K562 (cell line): ENCODE measurements around the gene C11orf65. TPM values are rescaled to one million over a fixed set of nuclear protein-coding genes. Genes with fewer than 3 reads are reported as not detected.

ENCODE experiments used
- BRF1 ChIP-seq: IDR thresholded peaks from 3 replicates; pipeline ENCODE4 v1.6.1; 2011; ENCODE audit warnings: borderline replicate concordance, mild to moderate bottlenecking; ENCODE audit not compliant: insufficient read length; ENCODE audit errors: extremely low read depth
- CBX5 ChIP-seq: IDR thresholded peaks from 2 replicates; pipeline ENCODE4 v1.6.1; 2014; ENCODE audit warnings: low read depth, borderline replicate concordance
- CC2D1A ChIP-seq: fragments of 450-650 bp; IDR thresholded peaks from 2 replicates; pipeline ENCODE4 v1.6.1; 2017; ENCODE audit warnings: mild to moderate bottlenecking
- FOXA3 ChIP-seq, 2 experiments: fragments of 450-650 bp in 1 of 2; sonication (generic) in 1 of 2; formaldehyde crosslinking; IDR thresholded peaks in 1 of 2; conservative IDR thresholded peaks in 1 of 2; 2 replicates each; pipeline versions ENCODE4 v1.4.0 to v1.8.0; 2020 to 2022; ENCODE audit warnings: mild to moderate bottlenecking in 2 of 2, missing genetic modification reagents in 1 of 2
- KDM4B ChIP-seq, 2 experiments: fragments of 450-650 bp in 1 of 2; sonication (generic) in 1 of 2; IDR thresholded peaks; 2 replicates each; pipeline ENCODE4 v1.6.1; 2016 to 2017; ENCODE audit warnings: borderline replicate concordance in 2 of 2, antibody characterized with exemption in 1 of 2, low read depth in 1 of 2, mild to moderate bottlenecking in 1 of 2
- NCOA6 ChIP-seq: fragments of 450-650 bp; IDR thresholded peaks from 2 replicates; pipeline ENCODE4 v1.6.1; 2017; ENCODE audit warnings: mild to moderate bottlenecking
- PCBP1 ChIP-seq: fragments of 200-400 bp; formaldehyde crosslinking; IDR thresholded peaks from 2 replicates; pipeline ENCODE4 v1.6.1; 2018; ENCODE audit warnings: mild to moderate bottlenecking, low read depth, low read length; ENCODE audit not compliant: poor library complexity, severe bottlenecking
- POLR2G ChIP-seq: fragments of 200-400 bp; formaldehyde crosslinking; IDR thresholded peaks from 2 replicates; pipeline ENCODE4 v1.6.1; 2017; ENCODE audit warnings: low read depth, mild to moderate bottlenecking, antibody characterized with exemption, low read length, moderate library complexity
- POLR2H ChIP-seq: IDR thresholded peaks from 2 replicates; pipeline ENCODE4 v1.6.1; 2016; ENCODE audit warnings: missing genetic modification characterization, low read depth, mild to moderate bottlenecking, control low read depth, missing compliant biosample characterization, moderate library complexity
- STAT5B ChIP-seq: fragments of 250-450 bp; sonication (Bioruptor Pico); IDR thresholded peaks from 2 replicates; pipeline ENCODE4 v1.8.0; 2021; ENCODE audit warnings: mild to moderate bottlenecking, inconsistent platforms
- U2AF1 ChIP-seq: fragments of 200-400 bp; formaldehyde crosslinking; optimal IDR thresholded peaks from 2 replicates; pipeline ENCODE3; 2017; ENCODE audit warnings: mild to moderate bottlenecking, low read depth, low read length, moderate library complexity
- ZNF584 ChIP-seq: fragments of 200-800 bp; sonication (Bioruptor generic); IDR thresholded peaks from 2 replicates; pipeline ENCODE4 v1.6.1; 2016; ENCODE audit warnings: low read depth, mild to moderate bottlenecking, missing genetic modification characterization, missing compliant biosample characterization
- polyA plus RNA-seq, 8 experiments: library from polyadenylated mRNA; depleted of rRNA in 4 of 8; stranded (reverse) in 5 of 8; unstranded in 3 of 8; fragments of >200 nt; fragmentation: Nextera tagmentation in 2 of 8; fragmentation: Illumina TruSeq in 1 of 8; extraction: Ambion mirVana in 2 of 8; extraction: Trizol in 1 of 8; gene quantifications; 2 replicates each; pipeline versions ENCODE4 v1.2.1 to v1.2.3, GENCODE V29; 2011 to 2014; ENCODE audit warnings: inconsistent platforms in 1 of 8, missing spikeins in 1 of 8
- total RNA-seq, 7 experiments: library from RNA; depleted of rRNA in 6 of 7; stranded (reverse); fragments of >200 nt in 6 of 7; fragmentation: Illumina TruSeq in 2 of 7; extraction: Trizol in 2 of 7; gene quantifications; 2 replicates each; pipeline versions ENCODE4 v1.2.1 to v1.2.3, GENCODE V29; 2011 to 2021; ENCODE audit warnings: low replicate concordance in 1 of 7
- TF ChIP-seq, protein P1 (sequence below): fragments of 450-650 bp; formaldehyde crosslinking; IDR thresholded peaks from 2 replicates; pipeline ENCODE4 v1.4.0; 2022; ENCODE audit warnings: missing genetic modification characterization
- TF ChIP-seq, protein P2 (sequence below), 2 experiments: fragments of 450-650 bp; IDR thresholded peaks; 2 replicates each; pipeline ENCODE4 v1.6.1; 2016
- TF ChIP-seq, protein P3 (sequence below): sonication (generic); formaldehyde crosslinking; IDR thresholded peaks from 2 replicates; pipeline ENCODE4 v1.8.1; 2023; ENCODE audit warnings: mild to moderate bottlenecking, missing genetic modification reagents
- TF ChIP-seq, protein P4 (sequence below): sonication (generic); formaldehyde crosslinking; IDR thresholded peaks from 2 replicates; pipeline ENCODE4 v1.8.0; 2023; ENCODE audit warnings: missing genetic modification reagents, mild to moderate bottlenecking, borderline replicate concordance

The C11orf65 gene
- total and polyA plus RNA-seq, 9 of the 15 experiments (the other 6 are each of a cell fraction or from before 2014, with no cell fraction given) = 1.0 to 2.1 (median 1.2) TPM

DNA sequence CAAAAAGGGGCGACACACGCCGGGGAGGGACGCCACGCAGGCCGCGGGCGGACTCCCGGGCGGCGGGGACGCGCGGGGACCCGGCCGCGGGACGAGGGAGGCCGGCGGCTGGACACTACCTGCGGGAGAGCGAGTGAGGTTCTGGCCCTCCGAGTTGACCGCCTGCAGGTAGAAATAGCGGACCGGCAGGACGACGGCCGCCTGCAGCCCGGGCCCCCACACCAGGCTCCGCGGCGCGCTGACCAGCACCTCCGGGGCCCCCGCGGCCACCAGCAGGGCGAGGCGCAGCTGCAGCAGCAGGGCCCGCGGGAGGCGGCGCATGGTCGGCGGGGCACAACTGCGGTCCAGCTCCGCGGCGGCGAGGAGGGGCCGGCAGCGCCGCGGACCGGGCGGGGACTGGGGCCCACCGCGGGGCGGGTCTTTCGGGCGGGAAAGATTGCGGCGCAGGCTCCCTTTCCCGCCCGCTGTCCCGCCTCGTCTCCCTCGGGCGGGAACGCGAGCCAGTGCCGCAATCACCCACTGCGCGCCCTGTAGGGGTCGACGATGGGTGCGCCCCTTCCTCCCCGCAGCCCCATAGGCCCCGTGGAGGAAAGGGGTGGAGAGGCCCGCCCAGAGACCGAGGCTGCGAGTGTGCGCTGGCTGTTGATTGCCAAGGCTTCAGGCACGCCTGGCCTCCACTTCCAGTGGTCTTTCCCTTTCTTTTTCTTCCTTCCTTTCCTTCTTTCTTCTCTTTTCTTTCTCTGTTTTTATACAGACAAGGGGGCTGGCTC is 30.9 kb upstream of the C11orf65 start, which contains the start of gene POGLUT3 (continued):
- TF ChIP-seq, protein P1, sequence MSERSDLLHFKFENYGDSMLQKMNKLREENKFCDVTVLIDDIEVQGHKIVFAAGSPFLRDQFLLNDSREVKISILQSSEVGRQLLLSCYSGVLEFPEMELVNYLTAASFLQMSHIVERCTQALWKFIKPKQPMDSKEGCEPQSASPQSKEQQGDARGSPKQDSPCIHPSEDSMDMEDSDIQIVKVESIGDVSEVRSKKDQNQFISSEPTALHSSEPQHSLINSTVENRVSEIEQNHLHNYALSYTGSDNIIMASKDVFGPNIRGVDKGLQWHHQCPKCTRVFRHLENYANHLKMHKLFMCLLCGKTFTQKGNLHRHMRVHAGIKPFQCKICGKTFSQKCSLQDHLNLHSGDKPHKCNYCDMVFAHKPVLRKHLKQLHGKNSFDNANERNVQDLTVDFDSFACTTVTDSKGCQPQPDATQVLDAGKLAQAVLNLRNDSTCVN (CRISPR knock-in tag) = no peak
- TF ChIP-seq STAT5B (CRISPR knock-in tag) = no peak
- peak; percentile 96 for TF ChIP-seq POLR2G
- no peak for TF ChIP-seq NCOA6
- peak in 1 of 2 experiments; percentile 90; a peak in 2 of 4 replicates for TF ChIP-seq FOXA3 (CRISPR knock-in tag; conservative IDR thresholded peaks at IDR 0.05 in 1 of 2, IDR thresholded peaks at IDR 0.05 in 1 of 2)
- TF ChIP-seq PCBP1 = peak; percentile 92
- TF ChIP-seq CC2D1A = peak; percentile 79
- TF ChIP-seq ZNF584 (CRISPR knock-in tag) = no peak
- no peak for TF ChIP-seq BRF1
- TF ChIP-seq CBX5 = 0 out of 2 replicates have a peak, but pooled peaks have one; percentile 11
- peak; percentile 74 for TF ChIP-seq U2AF1
- TF ChIP-seq, protein P2, sequence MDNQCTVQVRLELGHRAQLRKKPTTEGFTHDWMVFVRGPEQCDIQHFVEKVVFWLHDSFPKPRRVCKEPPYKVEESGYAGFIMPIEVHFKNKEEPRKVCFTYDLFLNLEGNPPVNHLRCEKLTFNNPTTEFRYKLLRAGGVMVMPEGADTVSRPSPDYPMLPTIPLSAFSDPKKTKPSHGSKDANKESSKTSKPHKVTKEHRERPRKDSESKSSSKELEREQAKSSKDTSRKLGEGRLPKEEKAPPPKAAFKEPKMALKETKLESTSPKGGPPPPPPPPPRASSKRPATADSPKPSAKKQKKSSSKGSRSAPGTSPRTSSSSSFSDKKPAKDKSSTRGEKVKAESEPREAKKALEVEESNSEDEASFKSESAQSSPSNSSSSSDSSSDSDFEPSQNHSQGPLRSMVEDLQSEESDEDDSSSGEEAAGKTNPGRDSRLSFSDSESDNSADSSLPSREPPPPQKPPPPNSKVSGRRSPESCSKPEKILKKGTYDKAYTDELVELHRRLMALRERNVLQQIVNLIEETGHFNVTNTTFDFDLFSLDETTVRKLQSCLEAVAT (IDR thresholded peaks at IDR 0.05) = peak in 1 of 2 experiments; percentile 56; a peak in 1 of 4 replicates
- TF ChIP-seq POLR2H (tag) = peak; percentile 63; the same call in 1 of the 2 replicates
- TF ChIP-seq, protein P3, sequence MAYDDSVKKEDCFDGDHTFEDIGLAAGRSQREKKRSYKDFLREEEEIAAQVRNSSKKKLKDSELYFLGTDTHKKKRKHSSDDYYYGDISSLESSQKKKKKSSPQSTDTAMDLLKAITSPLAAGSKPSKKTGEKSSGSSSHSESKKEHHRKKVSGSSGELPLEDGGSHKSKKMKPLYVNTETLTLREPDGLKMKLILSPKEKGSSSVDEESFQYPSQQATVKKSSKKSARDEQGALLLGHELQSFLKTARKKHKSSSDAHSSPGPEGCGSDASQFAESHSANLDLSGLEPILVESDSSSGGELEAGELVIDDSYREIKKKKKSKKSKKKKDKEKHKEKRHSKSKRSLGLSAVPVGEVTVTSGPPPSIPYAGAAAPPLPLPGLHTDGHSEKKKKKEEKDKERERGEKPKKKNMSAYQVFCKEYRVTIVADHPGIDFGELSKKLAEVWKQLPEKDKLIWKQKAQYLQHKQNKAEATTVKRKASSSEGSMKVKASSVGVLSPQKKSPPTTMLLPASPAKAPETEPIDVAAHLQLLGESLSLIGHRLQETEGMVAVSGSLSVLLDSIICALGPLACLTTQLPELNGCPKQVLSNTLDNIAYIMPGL (CRISPR knock-in tag) = peak; percentile 82
- TF ChIP-seq, protein P4, sequence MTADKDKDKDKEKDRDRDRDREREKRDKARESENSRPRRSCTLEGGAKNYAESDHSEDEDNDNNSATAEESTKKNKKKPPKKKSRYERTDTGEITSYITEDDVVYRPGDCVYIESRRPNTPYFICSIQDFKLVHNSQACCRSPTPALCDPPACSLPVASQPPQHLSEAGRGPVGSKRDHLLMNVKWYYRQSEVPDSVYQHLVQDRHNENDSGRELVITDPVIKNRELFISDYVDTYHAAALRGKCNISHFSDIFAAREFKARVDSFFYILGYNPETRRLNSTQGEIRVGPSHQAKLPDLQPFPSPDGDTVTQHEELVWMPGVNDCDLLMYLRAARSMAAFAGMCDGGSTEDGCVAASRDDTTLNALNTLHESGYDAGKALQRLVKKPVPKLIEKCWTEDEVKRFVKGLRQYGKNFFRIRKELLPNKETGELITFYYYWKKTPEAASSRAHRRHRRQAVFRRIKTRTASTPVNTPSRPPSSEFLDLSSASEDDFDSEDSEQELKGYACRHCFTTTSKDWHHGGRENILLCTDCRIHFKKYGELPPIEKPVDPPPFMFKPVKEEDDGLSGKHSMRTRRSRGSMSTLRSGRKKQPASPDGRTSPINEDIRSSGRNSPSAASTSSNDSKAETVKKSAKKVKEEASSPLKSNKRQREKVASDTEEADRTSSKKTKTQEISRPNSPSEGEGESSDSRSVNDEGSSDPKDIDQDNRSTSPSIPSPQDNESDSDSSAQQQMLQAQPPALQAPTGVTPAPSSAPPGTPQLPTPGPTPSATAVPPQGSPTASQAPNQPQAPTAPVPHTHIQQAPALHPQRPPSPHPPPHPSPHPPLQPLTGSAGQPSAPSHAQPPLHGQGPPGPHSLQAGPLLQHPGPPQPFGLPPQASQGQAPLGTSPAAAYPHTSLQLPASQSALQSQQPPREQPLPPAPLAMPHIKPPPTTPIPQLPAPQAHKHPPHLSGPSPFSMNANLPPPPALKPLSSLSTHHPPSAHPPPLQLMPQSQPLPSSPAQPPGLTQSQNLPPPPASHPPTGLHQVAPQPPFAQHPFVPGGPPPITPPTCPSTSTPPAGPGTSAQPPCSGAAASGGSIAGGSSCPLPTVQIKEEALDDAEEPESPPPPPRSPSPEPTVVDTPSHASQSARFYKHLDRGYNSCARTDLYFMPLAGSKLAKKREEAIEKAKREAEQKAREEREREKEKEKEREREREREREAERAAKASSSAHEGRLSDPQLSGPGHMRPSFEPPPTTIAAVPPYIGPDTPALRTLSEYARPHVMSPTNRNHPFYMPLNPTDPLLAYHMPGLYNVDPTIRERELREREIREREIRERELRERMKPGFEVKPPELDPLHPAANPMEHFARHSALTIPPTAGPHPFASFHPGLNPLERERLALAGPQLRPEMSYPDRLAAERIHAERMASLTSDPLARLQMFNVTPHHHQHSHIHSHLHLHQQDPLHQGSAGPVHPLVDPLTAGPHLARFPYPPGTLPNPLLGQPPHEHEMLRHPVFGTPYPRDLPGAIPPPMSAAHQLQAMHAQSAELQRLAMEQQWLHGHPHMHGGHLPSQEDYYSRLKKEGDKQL (CRISPR knock-in tag) = peak; percentile 98
- TF ChIP-seq KDM4B (IDR thresholded peaks at IDR 0.05; ENCODE audit: borderline replicate concordance in 2 of 2, low read depth in 1 of 2) = no peak
